ENCODE data around the gene TMCO6.
"Not testable (repeated sequence)": the region's sequence is repeated elsewhere in the genome, so short reads cannot be mapped to it uniquely, and the experiment has no call there.

TMCO6 gene

DNA sequence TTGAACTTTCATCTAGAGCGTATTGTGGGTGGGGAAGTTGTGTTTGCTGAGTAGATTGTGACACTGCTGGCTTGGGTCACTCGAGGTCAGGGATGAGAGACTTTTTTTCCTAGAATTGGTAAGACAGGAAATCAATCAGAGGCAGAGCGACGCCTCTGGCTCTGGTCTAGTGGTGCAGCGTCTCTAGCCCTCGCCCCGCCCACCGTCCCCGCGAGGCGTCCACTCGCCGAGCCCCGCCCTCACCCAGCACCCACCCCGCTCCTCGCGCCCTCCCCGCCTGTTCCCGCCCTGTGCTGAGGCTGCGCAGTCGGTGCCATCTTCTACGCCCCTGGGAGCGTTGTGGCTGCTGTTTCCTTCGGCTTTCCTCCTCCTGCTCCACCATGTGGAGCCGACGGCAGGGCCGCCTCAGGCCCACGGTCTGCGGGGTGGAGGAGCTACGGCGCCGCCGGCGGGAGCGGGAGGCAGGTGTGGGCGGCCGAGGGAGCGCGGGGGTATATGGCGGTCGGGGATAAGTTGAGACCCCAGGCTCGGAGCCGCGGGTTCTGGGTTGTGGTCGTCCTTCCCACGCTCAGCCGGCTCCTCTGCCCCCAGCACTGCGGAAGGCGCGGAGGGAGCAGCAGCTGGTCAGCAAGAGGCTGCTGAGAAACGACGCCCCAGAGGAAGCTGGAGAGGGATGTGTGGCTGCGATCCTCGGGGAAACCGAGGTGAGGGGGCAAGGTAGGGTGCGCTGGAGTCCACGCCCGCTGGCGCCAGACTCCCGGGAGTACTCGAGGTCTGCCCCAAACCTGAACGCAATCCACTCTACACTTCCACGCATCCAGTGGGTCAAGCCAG, at the start of gene TMCO6:
TSS of gene TMCO6 (plus strand) at position 304 of the 834 bp plus-strand sequence. CDS start at position 381, 77 bp downstream.
- Mint-ChIP-seq H3K4me3 (peak within 1 kb of the TSS; percentile 96), H3K27me3 (no peaks in the 10 kb centered on the region), H3K9me3 (ENCODE audit: low read depth) (no peaks in the 10 kb centered on the region), H3K4me1 (ENCODE audit: low read depth) (peaks cover 44% of the 10 kb centered on the region), H3K36me3 (no peaks in the 10 kb centered on the region), H3K27ac (peak within 1 kb of the TSS; percentile 91)

GRCh38 chr5:140590861-140591260, 48.4 kb upstream of the TMCO6 start:
- H3K27me3 Mint-ChIP-seq = no peaks in the 10 kb centered on the region
- H3K4me1 Mint-ChIP-seq (ENCODE audit: low read depth) = no peaks in the 10 kb centered on the region
- H3K9me3 Mint-ChIP-seq (ENCODE audit: low read depth) = no peaks in the 10 kb centered on the region
- no peak overlapping the region for H3K4me3 Mint-ChIP-seq
- H3K27ac Mint-ChIP-seq = no peak overlapping the region
- H3K36me3 Mint-ChIP-seq = no peaks in the 10 kb centered on the region

DNA sequence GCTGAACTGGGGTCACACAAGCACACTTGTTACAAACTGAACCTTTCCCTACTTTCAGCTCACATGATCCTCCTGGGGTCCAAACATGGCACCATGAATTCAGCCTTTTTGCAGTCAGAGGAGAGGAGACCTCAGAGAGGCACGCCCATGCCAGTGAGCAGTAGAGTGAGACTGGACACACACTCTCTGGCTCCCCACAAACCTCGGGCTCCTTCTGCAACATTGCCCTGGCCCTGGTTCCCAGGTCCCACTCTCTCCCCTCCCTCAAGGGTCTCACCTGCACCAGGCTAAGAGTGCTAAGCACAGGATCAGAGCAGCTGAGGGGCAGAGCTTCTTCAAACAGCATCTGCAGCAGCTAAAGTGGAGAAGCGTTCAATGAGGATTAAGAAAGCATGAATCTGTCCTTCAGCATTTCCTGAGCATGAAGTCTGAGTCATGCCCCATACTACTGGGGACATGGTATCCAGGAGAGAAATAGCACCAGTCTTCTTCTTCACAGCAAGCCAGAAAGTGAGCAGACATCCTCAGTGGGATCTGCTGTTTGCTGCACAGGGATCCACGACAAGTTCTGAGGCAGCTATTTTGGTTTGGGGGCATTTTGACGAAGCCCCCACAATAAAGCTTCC, 47.4 kb upstream of the TMCO6 start:
- Mint-ChIP-seq H3K4me1 (ENCODE audit: low read depth) (no peaks in the 10 kb centered on the region), H3K27ac (no peak overlapping the region), H3K27me3 (no peaks in the 10 kb centered on the region), H3K4me3 (no peak overlapping the region), H3K36me3 (no peaks in the 10 kb centered on the region), H3K9me3 (ENCODE audit: low read depth) (no peaks in the 10 kb centered on the region)

GRCh38 chr5:140593070-140593469, 46.2 kb upstream of the TMCO6 start:
- not testable (repeated sequence) for H3K4me3 Mint-ChIP-seq; H3K4me1 Mint-ChIP-seq (ENCODE audit: low read depth); H3K27ac Mint-ChIP-seq; H3K27me3 Mint-ChIP-seq; H3K36me3 Mint-ChIP-seq; H3K9me3 Mint-ChIP-seq (ENCODE audit: low read depth)

DNA sequence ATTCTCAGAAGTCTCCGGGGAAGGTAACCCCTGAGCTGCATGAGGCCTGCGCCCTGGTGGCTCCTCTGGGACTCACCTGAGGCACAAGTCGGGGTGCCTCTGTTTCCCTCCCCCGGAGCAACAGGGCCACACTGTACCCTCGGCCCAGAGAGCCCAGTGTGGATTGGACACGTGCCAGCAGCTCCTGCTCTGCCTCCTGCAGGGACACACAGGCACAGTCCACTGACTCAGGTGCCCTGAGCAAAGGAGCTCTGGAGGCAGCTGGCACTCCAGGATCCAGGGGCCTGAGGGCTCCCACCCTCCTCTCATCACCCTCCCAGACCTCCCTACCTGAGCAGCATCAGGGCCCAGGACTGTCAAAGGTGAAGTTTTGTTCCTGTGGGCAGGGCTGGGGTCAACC, 45.1 kb upstream of the TMCO6 start:
- no peaks in the 10 kb centered on the region for H3K4me1 Mint-ChIP-seq (ENCODE audit: low read depth)
- H3K9me3 Mint-ChIP-seq (ENCODE audit: low read depth) = no peaks in the 10 kb centered on the region
- H3K27ac Mint-ChIP-seq = no peak overlapping the region
- no peaks in the 10 kb centered on the region for H3K36me3 Mint-ChIP-seq
- H3K27me3 Mint-ChIP-seq = no peaks in the 10 kb centered on the region
- H3K4me3 Mint-ChIP-seq = no peak overlapping the region

- H3K36me3 Mint-ChIP-seq = no peaks in the 10 kb centered on the region
- H3K4me1 Mint-ChIP-seq (ENCODE audit: low read depth) = no peaks in the 10 kb centered on the region
- H3K27ac Mint-ChIP-seq = no peak overlapping the region
- H3K9me3 Mint-ChIP-seq (ENCODE audit: low read depth) = no peaks in the 10 kb centered on the region
- H3K27me3 Mint-ChIP-seq = no peaks in the 10 kb centered on the region
- H3K4me3 Mint-ChIP-seq = no peak overlapping the region
These were observed 43.5 kb upstream of the TMCO6 start for GRCh38 chr5:140595538-140596300.

DNA sequence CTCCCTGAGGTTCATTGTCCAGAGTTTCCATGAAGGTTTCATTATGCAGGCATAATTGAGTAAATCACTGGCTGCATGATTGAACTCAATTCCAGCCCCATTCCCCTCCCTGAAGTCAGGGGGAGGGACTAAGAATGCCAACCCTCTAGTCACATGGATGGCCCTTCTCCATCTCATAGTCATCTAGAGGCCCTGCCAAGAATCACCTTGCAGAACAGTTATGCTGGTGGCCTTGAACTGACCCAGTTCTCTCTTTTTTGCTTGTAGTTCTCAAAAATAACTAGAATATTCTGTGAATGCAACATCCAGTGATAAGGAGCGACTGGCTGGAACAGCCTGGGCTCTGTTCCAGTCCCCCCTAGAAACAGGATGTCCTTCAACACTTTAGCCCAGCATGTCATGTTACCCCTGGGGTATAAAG, 42.9 kb upstream of the TMCO6 start:
- Mint-ChIP-seq H3K4me3 (no peak overlapping the region), H3K27me3 (no peaks in the 10 kb centered on the region), H3K36me3 (no peaks in the 10 kb centered on the region), H3K27ac (no peak overlapping the region), H3K4me1 (ENCODE audit: low read depth) (no peaks in the 10 kb centered on the region), H3K9me3 (ENCODE audit: low read depth) (no peaks in the 10 kb centered on the region)

GRCh38 chr5:140598836-140599235, 40.4 kb upstream of the TMCO6 start:
- H3K4me1 Mint-ChIP-seq (ENCODE audit: low read depth) = no peaks in the 10 kb centered on the region
- no peak overlapping the region for H3K27ac Mint-ChIP-seq
- H3K9me3 Mint-ChIP-seq (ENCODE audit: low read depth) = no peaks in the 10 kb centered on the region
- no peak overlapping the region for H3K4me3 Mint-ChIP-seq
- no peaks in the 10 kb centered on the region for H3K27me3 Mint-ChIP-seq
- H3K36me3 Mint-ChIP-seq = no peaks in the 10 kb centered on the region

GRCh38 chr5:140600096-140600495, 39.2 kb upstream of the TMCO6 start:
- Mint-ChIP-seq H3K27me3 (no peaks in the 10 kb centered on the region), H3K36me3 (no peaks in the 10 kb centered on the region), H3K9me3 (ENCODE audit: low read depth) (no peaks in the 10 kb centered on the region), H3K4me1 (ENCODE audit: low read depth) (no peaks in the 10 kb centered on the region), H3K27ac (no peak overlapping the region), H3K4me3 (no peak overlapping the region)

DNA sequence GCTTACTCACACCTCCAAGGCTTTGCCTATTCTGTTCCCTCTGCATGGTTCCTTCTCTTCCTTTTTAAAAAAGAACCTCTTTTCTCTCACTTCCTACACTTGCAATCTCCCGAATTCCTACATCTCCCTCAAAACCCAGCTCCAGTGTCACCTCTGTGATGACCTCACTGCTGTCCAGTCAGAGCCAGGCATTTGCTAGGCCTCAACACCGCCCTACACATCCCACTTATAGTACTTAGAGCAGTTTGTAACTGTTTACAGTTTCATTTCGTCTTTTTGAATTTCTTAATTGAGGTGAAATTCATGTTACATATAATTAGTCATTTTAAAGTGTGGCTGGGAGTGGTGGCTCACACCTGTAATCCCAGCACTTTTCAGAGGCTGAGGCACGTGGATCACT, 37.1 kb upstream of the TMCO6 start:
- Mint-ChIP-seq H3K36me3 (no peaks in the 10 kb centered on the region), H3K27me3 (no peaks in the 10 kb centered on the region), H3K27ac (no peak overlapping the region), H3K9me3 (ENCODE audit: low read depth) (no peaks in the 10 kb centered on the region), H3K4me3 (no peak overlapping the region), H3K4me1 (ENCODE audit: low read depth) (no peaks in the 10 kb centered on the region)

- H3K4me3 Mint-ChIP-seq; H3K36me3 Mint-ChIP-seq; H3K27ac Mint-ChIP-seq; H3K27me3 Mint-ChIP-seq; H3K9me3 Mint-ChIP-seq (ENCODE audit: low read depth); H3K4me1 Mint-ChIP-seq (ENCODE audit: low read depth): not testable (repeated sequence)
These were observed 35.9 kb upstream of the TMCO6 start for GRCh38 chr5:140603446-140603698.

GRCh38 chr5:140603734-140604133, 35.5 kb upstream of the TMCO6 start:
- H3K36me3 Mint-ChIP-seq = no peaks in the 10 kb centered on the region
- no peak overlapping the region for H3K27ac Mint-ChIP-seq
- H3K4me3 Mint-ChIP-seq = no peak overlapping the region
- H3K27me3 Mint-ChIP-seq = no peaks in the 10 kb centered on the region
- no peaks in the 10 kb centered on the region for H3K9me3 Mint-ChIP-seq (ENCODE audit: low read depth)
- no peaks in the 10 kb centered on the region for H3K4me1 Mint-ChIP-seq (ENCODE audit: low read depth)

- H3K4me1 Mint-ChIP-seq (ENCODE audit: low read depth) = no peaks in the 10 kb centered on the region
These were observed 33.4 kb upstream of the TMCO6 start for GRCh38 chr5:140605879-140606278.

DNA sequence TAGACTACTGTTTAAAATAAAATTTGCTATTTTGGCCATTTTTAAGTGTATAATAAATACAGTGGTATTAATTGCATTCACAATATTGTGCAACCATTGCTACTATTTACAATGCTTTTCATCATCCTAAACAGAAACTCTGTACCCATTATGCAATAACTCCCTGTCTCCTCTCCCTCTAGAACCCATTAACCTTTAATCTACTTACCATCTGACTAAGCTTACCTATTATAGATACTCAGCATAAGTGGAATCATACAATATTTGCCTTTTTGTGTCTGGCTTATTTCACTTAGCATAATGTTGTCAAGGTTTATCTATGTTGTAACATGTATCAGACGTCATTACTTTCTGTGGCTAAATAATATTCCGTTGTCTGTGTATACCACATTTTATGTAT, 32.2 kb upstream of the TMCO6 start:
- H3K4me1 Mint-ChIP-seq (ENCODE audit: low read depth) = peaks cover 4% of the 10 kb centered on the region
- H3K27ac Mint-ChIP-seq = no peak overlapping the region
- no peaks in the 10 kb centered on the region for H3K36me3 Mint-ChIP-seq
- no peak overlapping the region for H3K4me3 Mint-ChIP-seq
- no peaks in the 10 kb centered on the region for H3K27me3 Mint-ChIP-seq
- no peaks in the 10 kb centered on the region for H3K9me3 Mint-ChIP-seq (ENCODE audit: low read depth)

More at GRCh38 chr5:140605879-140606278, 33.4 kb upstream of the TMCO6 start:
- Mint-ChIP-seq H3K9me3 (ENCODE audit: low read depth) (no peaks in the 10 kb centered on the region), H3K27ac (no peak overlapping the region), H3K36me3 (no peaks in the 10 kb centered on the region), H3K27me3 (no peaks in the 10 kb centered on the region), H3K4me3 (no peak overlapping the region)

GRCh38 chr5:140608722-140609121, 30.5 kb upstream of the TMCO6 start:
- H3K9me3 Mint-ChIP-seq (ENCODE audit: low read depth) = no peaks in the 10 kb centered on the region
- peaks cover 5% of the 10 kb centered on the region for H3K27me3 Mint-ChIP-seq
- no peaks in the 10 kb centered on the region for H3K36me3 Mint-ChIP-seq
- no peak overlapping the region for H3K4me3 Mint-ChIP-seq
- H3K4me1 Mint-ChIP-seq (ENCODE audit: low read depth) = peaks cover 5% of the 10 kb centered on the region
- H3K27ac Mint-ChIP-seq = no peak overlapping the region
